Esophagus muscularis mucosa (tissue), 4 donors: ENCODE results near the gene ARHGAP32.

Experiments used
- CTCF ChIP-seq, 3 experiments: fragments of 200-600 bp in 2 of 3; fragments of 450-650 bp in 1 of 3; sonication (generic) in 2 of 3; IDR thresholded peaks; one replicate each; pipeline ENCODE4 v1.5.1; 2017 to 2019; ENCODE audit warnings: antibody characterized with exemption in 3 of 3, mild to moderate bottlenecking in 2 of 3, moderate library complexity in 1 of 3
- EP300 ChIP-seq: sonication (generic); formaldehyde crosslinking; IDR thresholded peaks from one replicate; pipeline ENCODE4 v1.6.1; 2017; ENCODE audit warnings: antibody characterized with exemption
- POLR2A ChIP-seq: fragments of 450-650 bp; IDR thresholded peaks from one replicate; pipeline ENCODE4 v1.6.1; 2017; ENCODE audit warnings: antibody characterized with exemption, moderate library complexity, mild to moderate bottlenecking, low read depth
- POLR2AphosphoS5 ChIP-seq, 2 donors: sonication (generic); formaldehyde crosslinking; IDR thresholded peaks; one replicate each; pipeline ENCODE4 v1.6.1; 2017; ENCODE audit warnings: antibody characterized with exemption in 2 of 2

- TF ChIP-seq CTCF (IDR thresholded peaks at IDR 0.05) (no peak), EP300 (no peak), POLR2A (no peak), POLR2AphosphoS5 (IDR thresholded peaks at IDR 0.05) (no peak)
Observed at GRCh38 chr11:129063118-129063517, 129.0 kb downstream of the ARHGAP32 start.
